GM23338 (cell line): ENCODE data around the gene AP2M1. TPM values are rescaled to one million over a fixed set of nuclear protein-coding genes. Genes with fewer than 3 reads are reported as not detected.

Experiments
- ATAC-seq: fragments of 200-7000 bp; cut with Tn5 transposase; 3 replicates; pipeline ENCODE4 v1.9.1; 2020
- DNase-seq: peaks from one replicate; pipeline ENCODE4 v3.0.0-alpha.2; 2015; ENCODE audit warnings: low spot score
- H2AFZ ChIP-seq: fragments of 200-600 bp; sonication (generic); 2 replicates; pipeline ENCODE4 v1.8.0; 2016; ENCODE audit warnings: antibody characterized with exemption, mild to moderate bottlenecking, moderate library complexity
- H3F3A ChIP-seq: fragments of 200-600 bp; sonication (generic); replicated peaks from 2 replicates; pipeline ENCODE4 v1.8.0; 2017; ENCODE audit warnings: antibody characterized with exemption, mixed run types, low read depth
- H3K27ac ChIP-seq: fragments of 200-600 bp; sonication (generic); 2 replicates; pipeline ENCODE4 v1.6.1; 2016; ENCODE audit warnings: low read depth
- H3K27me3 ChIP-seq: fragments of 200-600 bp; sonication (generic); 2 replicates; pipeline ENCODE4 v1.8.0; 2016; ENCODE audit warnings: mild to moderate bottlenecking, mixed run types, moderate library complexity; ENCODE audit not compliant: insufficient read depth
- H3K36me3 ChIP-seq: fragments of 200-600 bp; sonication (generic); 2 replicates; pipeline ENCODE4 v1.8.0; 2016; ENCODE audit warnings: mild to moderate bottlenecking; ENCODE audit not compliant: insufficient read depth
- H3K4me1 ChIP-seq: fragments of 200-600 bp; sonication (generic); 2 replicates; pipeline ENCODE4 v1.8.0; 2016; ENCODE audit warnings: mild to moderate bottlenecking, moderate library complexity; ENCODE audit not compliant: insufficient read depth
- H3K4me2 ChIP-seq: fragments of 200-600 bp; sonication (generic); 2 replicates; pipeline ENCODE4 v1.7.1; 2017; ENCODE audit warnings: mixed run types
- H3K4me3 ChIP-seq: fragments of 200-600 bp; sonication (generic); 2 replicates; pipeline ENCODE4 v1.6.1; 2016; ENCODE audit warnings: mixed run types
- H3K79me2 ChIP-seq: fragments of 200-600 bp; sonication (generic); replicated peaks from 2 replicates; pipeline ENCODE4 v1.8.0; 2017; ENCODE audit warnings: mild to moderate bottlenecking; ENCODE audit not compliant: insufficient read depth
- H3K9me2 ChIP-seq: fragments of 200-600 bp; sonication (generic); 2 replicates; pipeline ENCODE4 v1.8.0; 2017; ENCODE audit not compliant: insufficient read depth
- H4K20me1 ChIP-seq: fragments of 200-600 bp; sonication (generic); replicated peaks from 2 replicates; pipeline ENCODE4 v1.8.0; 2017; ENCODE audit warnings: mild to moderate bottlenecking; ENCODE audit not compliant: insufficient read depth
- H3K27ac Mint-ChIP-seq: 2 replicates; pipeline ENCODE4 v1.8.0; 2020; ENCODE audit warnings: inconsistent platforms, mild to moderate bottlenecking, moderate library complexity, mixed read lengths
- H3K27me3 Mint-ChIP-seq: 3 replicates; pipeline ENCODE4 v1.8.0; 2022; ENCODE audit warnings: low read depth, mild to moderate bottlenecking, moderate library complexity, mixed read lengths, inconsistent platforms; ENCODE audit not compliant: insufficient read depth, poor library complexity
- H3K36me3 Mint-ChIP-seq: 3 replicates; pipeline ENCODE4 v1.8.0; 2021; ENCODE audit warnings: low read depth, mild to moderate bottlenecking, inconsistent platforms, moderate library complexity, mixed read lengths
- H3K4me1 Mint-ChIP-seq: 3 replicates; pipeline ENCODE4 v1.8.0; 2020; ENCODE audit warnings: mild to moderate bottlenecking, inconsistent platforms, mixed read lengths
- H3K4me3 Mint-ChIP-seq: 3 replicates; pipeline ENCODE4 v1.8.0; 2021; ENCODE audit warnings: moderate library complexity, mild to moderate bottlenecking, inconsistent platforms, mixed read lengths
- H3K9me3 Mint-ChIP-seq: 3 replicates; pipeline ENCODE4 v1.8.0; 2020; ENCODE audit warnings: moderate library complexity, mild to moderate bottlenecking, inconsistent platforms, mixed read lengths
- CREB1 ChIP-seq: fragments of 250-450 bp; sonication (Bioruptor Pico); IDR thresholded peaks from 2 replicates; pipeline ENCODE4 v1.5.0; 2020; ENCODE audit warnings: low read depth, mild to moderate bottlenecking, moderate library complexity
- CTCF ChIP-seq, 2 experiments: fragments of 200-600 bp in 1 of 2; sonication (generic) in 1 of 2; conservative IDR thresholded peaks; 2 replicates each; pipeline versions ENCODE4 v1.5.1 to v1.6.1; 2016 to 2017; ENCODE audit warnings: antibody characterized with exemption in 2 of 2, low read depth in 2 of 2, mild to moderate bottlenecking in 2 of 2, moderate library complexity in 1 of 2
- ETS1 ChIP-seq: IDR thresholded peaks from 2 replicates; pipeline ENCODE4 v1.6.1; 2016; ENCODE audit warnings: antibody characterized with exemption
- EZH2phosphoT487 ChIP-seq: fragments of 200-600 bp; sonication (generic); IDR thresholded peaks from one replicate; pipeline ENCODE4 v1.8.1; 2018; ENCODE audit warnings: antibody characterized with exemption; ENCODE audit not compliant: unreplicated experiment
- JUNB ChIP-seq: IDR thresholded peaks from one replicate; pipeline ENCODE4 v1.6.1; 2016; ENCODE audit warnings: antibody characterized with exemption; ENCODE audit not compliant: unreplicated experiment
- POLR2AphosphoS5 ChIP-seq: IDR thresholded peaks from 2 replicates; pipeline ENCODE4 v1.6.1; 2016; ENCODE audit warnings: antibody characterized with exemption, low read depth
- STAT1 ChIP-seq: IDR thresholded peaks from one replicate; pipeline ENCODE4 v1.6.1; 2016; ENCODE audit warnings: antibody characterized with exemption; ENCODE audit not compliant: unreplicated experiment
- ZNF114 ChIP-seq: fragments of 250-450 bp; sonication (Bioruptor Pico); IDR thresholded peaks from 2 replicates; pipeline ENCODE4 v1.5.0; 2020; ENCODE audit warnings: mild to moderate bottlenecking, moderate library complexity
- ZNF331 ChIP-seq: fragments of 250-450 bp; sonication (Bioruptor Pico); IDR thresholded peaks from 2 replicates; pipeline ENCODE4 v1.5.0; 2020; ENCODE audit warnings: low read depth, mild to moderate bottlenecking, moderate library complexity
- polyA plus RNA-seq: library from polyadenylated mRNA; unstranded; fragments of >200 nt; fragmentation: Nextera tagmentation; extraction: Ambion mirVana; gene quantifications from 2 replicates; pipeline ENCODE4 v1.2.1, GENCODE V29; 2016
- total RNA-seq: library from RNA; depleted of rRNA; stranded (reverse); fragments of >200 nt; shearing (Covaris generic); gene quantifications from 2 replicates; pipeline ENCODE4 v1.2.3, GENCODE V29; 2014
- TF ChIP-seq, protein P1 (sequence below): fragments of 250-450 bp; sonication (Bioruptor Pico); IDR thresholded peaks from 2 replicates; pipeline ENCODE4 v1.5.0; 2020; ENCODE audit warnings: mild to moderate bottlenecking, moderate library complexity

The AP2M1 gene
- total and polyA plus RNA-seq, 2 experiments from 2014 or later, result 215 to 305 TPM

DNA sequence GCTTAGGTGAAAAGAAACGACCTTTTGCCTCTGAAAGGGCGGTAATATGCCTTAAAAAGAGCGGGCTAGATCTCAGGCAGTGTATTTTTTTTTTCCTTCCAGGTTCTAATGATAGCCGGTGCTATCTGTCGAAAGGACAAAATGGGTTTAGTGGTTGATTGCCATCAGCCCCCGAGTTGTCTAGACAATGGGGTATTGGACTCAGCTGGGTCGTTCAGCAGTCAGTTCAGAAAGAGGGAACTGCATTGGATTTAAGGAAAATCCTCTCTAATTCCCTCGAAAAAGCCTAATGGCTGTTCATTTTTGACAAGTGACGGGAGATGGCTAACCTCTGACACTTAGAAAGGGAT lies 38.8 kb upstream of the AP2M1 start:
- Histone ChIP-seq H3K27ac (no peak overlapping the region), H4K20me1 (peaks cover 4% of the 10 kb centered on the region), H3K4me3 (peak overlapping the region; percentile 89), H3F3A (peaks cover 7% of the 10 kb centered on the region; the same call in 1 of the 2 replicates), H3K4me2 (peak overlapping the region; percentile 100), H3K79me2 (peaks cover 42% of the 10 kb centered on the region), H3K27me3 (no peaks in the 10 kb centered on the region), H3K9me2 (no peaks in the 10 kb centered on the region), H3K4me1 (peaks cover 7% of the 10 kb centered on the region; the same call in 1 of the 2 replicates), H2AFZ (peak overlapping the region; percentile 23), H3K36me3 (0 out of 2 replicates have a peak, but pooled peaks cover 5% of the 10 kb centered on the region)
- Mint-ChIP-seq H3K36me3 (peaks cover 20% of the 10 kb centered on the region), H3K9me3 (no peaks in the 10 kb centered on the region), H3K27ac (no peak overlapping the region; the same call in 1 of the 2 replicates), H3K27me3 (peaks cover 15% of the 10 kb centered on the region), H3K4me1 (peaks cover 16% of the 10 kb centered on the region), H3K4me3 (peak overlapping the region; percentile 95)
- ATAC-seq (no peak), DNase-seq (no peak)
- TF ChIP-seq CREB1 (CRISPR knock-in tag) (no peak), CTCF (conservative IDR thresholded peaks at IDR 0.05; ENCODE audit: low read depth in 2 of 2) (no peak), STAT1 (no peak), EZH2phosphoT487 (no peak), POLR2AphosphoS5 (no peak)

DNA sequence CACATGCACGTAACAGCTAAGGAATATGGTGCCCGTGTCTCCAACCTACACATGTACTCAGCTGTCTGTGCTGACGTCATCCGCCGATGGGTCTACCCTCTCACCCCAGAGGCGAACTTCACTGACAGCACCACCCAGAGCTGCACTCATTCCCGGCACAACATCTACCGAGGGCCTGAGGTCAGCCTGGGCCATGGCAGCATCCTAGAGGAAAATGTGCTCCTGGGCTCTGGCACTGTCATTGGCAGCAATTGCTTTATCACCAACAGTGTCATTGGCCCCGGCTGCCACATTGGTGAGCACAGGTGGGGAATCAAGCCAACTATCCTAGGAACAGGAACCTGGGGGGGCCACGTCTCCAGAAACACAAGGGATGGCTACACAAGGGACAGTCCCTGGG lies 34.2 kb upstream of the AP2M1 start:
- Histone ChIP-seq H3K36me3 (peaks cover 15% of the 10 kb centered on the region), H3K4me3 (no peak overlapping the region)
- no peaks in the 10 kb centered on the region for H3K9me3 Mint-ChIP-seq
- TF ChIP-seq ZNF114 (CRISPR knock-in tag) (no peak), CTCF (conservative IDR thresholded peaks at IDR 0.05; ENCODE audit: low read depth in 2 of 2) (no peak), ZNF331 (CRISPR knock-in tag) (no peak), JUNB (no peak), ETS1 (no peak), POLR2AphosphoS5 (no peak), CREB1 (CRISPR knock-in tag) (no peak), EZH2phosphoT487 (no peak)
- TF ChIP-seq, protein P1, sequence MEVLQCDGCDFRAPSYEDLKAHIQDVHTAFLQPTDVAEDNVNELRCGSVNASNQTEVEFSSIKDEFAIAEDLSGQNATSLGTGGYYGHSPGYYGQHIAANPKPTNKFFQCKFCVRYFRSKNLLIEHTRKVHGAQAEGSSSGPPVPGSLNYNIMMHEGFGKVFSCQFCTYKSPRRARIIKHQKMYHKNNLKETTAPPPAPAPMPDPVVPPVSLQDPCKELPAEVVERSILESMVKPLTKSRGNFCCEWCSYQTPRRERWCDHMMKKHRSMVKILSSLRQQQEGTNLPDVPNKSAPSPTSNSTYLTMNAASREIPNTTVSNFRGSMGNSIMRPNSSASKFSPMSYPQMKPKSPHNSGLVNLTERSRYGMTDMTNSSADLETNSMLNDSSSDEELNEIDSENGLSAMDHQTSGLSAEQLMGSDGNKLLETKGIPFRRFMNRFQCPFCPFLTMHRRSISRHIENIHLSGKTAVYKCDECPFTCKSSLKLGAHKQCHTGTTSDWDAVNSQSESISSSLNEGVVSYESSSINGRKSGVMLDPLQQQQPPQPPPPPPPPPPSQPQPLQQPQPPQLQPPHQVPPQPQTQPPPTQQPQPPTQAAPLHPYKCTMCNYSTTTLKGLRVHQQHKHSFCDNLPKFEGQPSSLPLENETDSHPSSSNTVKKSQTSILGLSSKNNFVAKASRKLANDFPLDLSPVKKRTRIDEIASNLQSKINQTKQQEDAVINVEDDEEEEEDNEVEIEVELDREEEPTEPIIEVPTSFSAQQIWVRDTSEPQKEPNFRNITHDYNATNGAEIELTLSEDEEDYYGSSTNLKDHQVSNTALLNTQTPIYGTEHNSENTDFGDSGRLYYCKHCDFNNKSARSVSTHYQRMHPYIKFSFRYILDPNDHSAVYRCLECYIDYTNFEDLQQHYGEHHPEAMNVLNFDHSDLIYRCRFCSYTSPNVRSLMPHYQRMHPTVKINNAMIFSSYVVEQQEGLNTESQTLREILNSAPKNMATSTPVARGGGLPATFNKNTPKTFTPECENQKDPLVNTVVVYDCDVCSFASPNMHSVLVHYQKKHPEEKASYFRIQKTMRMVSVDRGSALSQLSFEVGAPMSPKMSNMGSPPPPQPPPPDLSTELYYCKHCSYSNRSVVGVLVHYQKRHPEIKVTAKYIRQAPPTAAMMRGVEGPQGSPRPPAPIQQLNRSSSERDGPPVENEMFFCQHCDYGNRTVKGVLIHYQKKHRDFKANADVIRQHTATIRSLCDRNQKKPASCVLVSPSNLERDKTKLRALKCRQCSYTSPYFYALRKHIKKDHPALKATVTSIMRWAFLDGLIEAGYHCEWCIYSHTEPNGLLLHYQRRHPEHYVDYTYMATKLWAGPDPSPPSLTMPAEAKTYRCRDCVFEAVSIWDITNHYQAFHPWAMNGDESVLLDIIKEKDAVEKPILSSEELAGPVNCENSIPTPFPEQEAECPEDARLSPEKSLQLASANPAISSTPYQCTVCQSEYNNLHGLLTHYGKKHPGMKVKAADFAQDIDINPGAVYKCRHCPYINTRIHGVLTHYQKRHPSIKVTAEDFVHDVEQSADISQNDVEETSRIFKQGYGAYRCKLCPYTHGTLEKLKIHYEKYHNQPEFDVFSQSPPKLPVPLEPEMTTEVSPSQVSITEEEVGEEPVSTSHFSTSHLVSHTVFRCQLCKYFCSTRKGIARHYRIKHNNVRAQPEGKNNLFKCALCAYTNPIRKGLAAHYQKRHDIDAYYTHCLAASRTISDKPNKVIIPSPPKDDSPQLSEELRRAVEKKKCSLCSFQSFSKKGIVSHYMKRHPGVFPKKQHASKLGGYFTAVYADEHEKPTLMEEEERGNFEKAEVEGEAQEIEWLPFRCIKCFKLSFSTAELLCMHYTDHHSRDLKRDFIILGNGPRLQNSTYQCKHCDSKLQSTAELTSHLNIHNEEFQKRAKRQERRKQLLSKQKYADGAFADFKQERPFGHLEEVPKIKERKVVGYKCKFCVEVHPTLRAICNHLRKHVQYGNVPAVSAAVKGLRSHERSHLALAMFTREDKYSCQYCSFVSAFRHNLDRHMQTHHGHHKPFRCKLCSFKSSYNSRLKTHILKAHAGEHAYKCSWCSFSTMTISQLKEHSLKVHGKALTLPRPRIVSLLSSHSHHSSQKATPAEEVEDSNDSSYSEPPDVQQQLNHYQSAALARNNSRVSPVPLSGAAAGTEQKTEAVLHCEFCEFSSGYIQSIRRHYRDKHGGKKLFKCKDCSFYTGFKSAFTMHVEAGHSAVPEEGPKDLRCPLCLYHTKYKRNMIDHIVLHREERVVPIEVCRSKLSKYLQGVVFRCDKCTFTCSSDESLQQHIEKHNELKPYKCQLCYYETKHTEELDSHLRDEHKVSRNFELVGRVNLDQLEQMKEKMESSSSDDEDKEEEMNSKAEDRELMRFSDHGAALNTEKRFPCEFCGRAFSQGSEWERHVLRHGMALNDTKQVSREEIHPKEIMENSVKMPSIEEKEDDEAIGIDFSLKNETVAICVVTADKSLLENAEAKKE (CRISPR knock-in tag), result no peak

More for the DNA sequence above, 34.2 kb upstream of the AP2M1 start:
- H2AFZ ChIP-seq, result no peak overlapping the region
- no peak overlapping the region for H3K27ac ChIP-seq
- Mint-ChIP-seq H3K27ac (no peak overlapping the region), H3K27me3 (peaks cover 2% of the 10 kb centered on the region), H3K4me3 (no peak overlapping the region), H3K4me1 (peaks cover 12% of the 10 kb centered on the region), H3K36me3 (peaks cover 59% of the 10 kb centered on the region)
- peaks cover 4% of the 10 kb centered on the region for H4K20me1 ChIP-seq
- no peak for ATAC-seq
- H3K4me2 ChIP-seq, result no peak overlapping the region
- H3K27me3 ChIP-seq, result no peaks in the 10 kb centered on the region
- H3K79me2 ChIP-seq, result peaks cover 36% of the 10 kb centered on the region
- DNase-seq, result no peak
- no peaks in the 10 kb centered on the region for H3F3A ChIP-seq
- no peaks in the 10 kb centered on the region for H3K9me2 ChIP-seq
- H3K4me1 ChIP-seq, result peaks cover 7% of the 10 kb centered on the region; the same call in 1 of the 2 replicates
